Heart left ventricle (tissue), 16 donors: ENCODE results near the gene DHCR24. TPM values are rescaled to one million over a fixed set of nuclear protein-coding genes. Genes with fewer than 3 reads are reported as not detected.

ENCODE experiments used
- ATAC-seq, 4 donors: fragments of 200-7000 bp; cut with Tn5 transposase; one replicate each; pipeline ENCODE4 v1.9.1; 2020 to 2022; ENCODE audit warnings: moderate library complexity in 4 of 4, mild to moderate bottlenecking in 3 of 4, moderate number of reproducible peaks in 1 of 4
- DNase-seq, 5 donors: peaks; one replicate each; pipeline ENCODE4 v3.0.0-alpha.2; 2020
- H3K27ac ChIP-seq, 12 donors: fragments of 200-600 bp; sonication (generic) in 4 of 12; one replicate each; pipeline versions ENCODE4 v1.5.0 to v1.8.0; 2016 to 2022; ENCODE audit warnings: mild to moderate bottlenecking in 2 of 12
- H3K27me3 ChIP-seq, 9 donors: fragments of 200-600 bp; sonication (generic) in 2 of 9; one replicate each; pipeline versions ENCODE4 v1.5.1 to v1.8.0; 2016 to 2022; ENCODE audit warnings: mild to moderate bottlenecking in 3 of 9
- H3K36me3 ChIP-seq, 9 donors: fragments of 200-600 bp; sonication (generic) in 2 of 9; one replicate each; pipeline versions ENCODE4 v1.5.0 to v1.8.0; 2018 to 2022; ENCODE audit warnings: mild to moderate bottlenecking in 2 of 9
- H3K4me1 ChIP-seq, 12 donors: fragments of 200-600 bp; sonication (generic) in 4 of 12; one replicate each; pipeline versions ENCODE4 v1.5.0 to v1.8.0; 2016 to 2022; ENCODE audit warnings: mild to moderate bottlenecking in 3 of 12
- H3K4me3 ChIP-seq, 12 donors: fragments of 200-600 bp; sonication (generic) in 4 of 12; one replicate each; pipeline versions ENCODE4 v1.5.0 to v1.8.0; 2017 to 2022; ENCODE audit warnings: mild to moderate bottlenecking in 9 of 12, moderate library complexity in 4 of 12
- H3K9me3 ChIP-seq, 12 donors: fragments of 200-600 bp; sonication (generic) in 4 of 12; one replicate each; pipeline versions ENCODE4 v1.5.0 to v1.8.0; 2016 to 2022; ENCODE audit warnings: mild to moderate bottlenecking in 1 of 12
- POLR2A ChIP-seq, 2 donors: fragments of 450-650 bp; IDR thresholded peaks; one replicate each; pipeline ENCODE4 v1.6.1; 2017; ENCODE audit warnings: antibody characterized with exemption in 2 of 2, mild to moderate bottlenecking in 2 of 2, moderate library complexity in 2 of 2
- WGBS, 4 donors: extraction: QIAGEN DNeasy Blood & Tissue Kit in 2 of 4; methylation state at CpG; one replicate each; pipeline versions ENCODE4 v1.1.5 to v1.1.7; 2013 to 2018; 5-methylcytosine and 5-hydroxymethylcytosine counted together
- intact Hi-C, 10 donors: fragments of 100-400 bp; cut with DNase I; formaldehyde crosslinking; loops; one replicate each; pipeline versions ENCODE4 v1.11.1 to v1.14.2; 2022
- polyA plus RNA-seq, 2 donors: library from polyadenylated mRNA; stranded (reverse); fragments of 200-250 nt; gene quantifications; one replicate each; pipeline ENCODE4 v1.2.3, GENCODE V29; 2013
- total RNA-seq, 9 donors: library from RNA; depleted of rRNA in 2 of 9; stranded (reverse); fragments of >200 nt in 2 of 9; fragmentation: NEBNext Ultra II Directional in 3 of 9; extraction: Animal tissue kit (Norgen Biotek cat#: 25700) in 3 of 9; gene quantifications; one replicate each; pipeline versions ENCODE4 v1.1.0 to v1.2.4, GENCODE V29; 2016 to 2023
- TF ChIP-seq, protein P1 (sequence below), 12 donors: fragments of 200-600 bp; sonication (generic) in 4 of 12; IDR thresholded peaks; one replicate each; pipeline versions ENCODE4 v1.5.0 to v1.8.0; 2018 to 2022; ENCODE audit warnings: antibody characterized with exemption in 12 of 12, mild to moderate bottlenecking in 5 of 12
- donor health status: ischemic (EF 13 %, LVEDD 7.1; RV severe dilation, severe dysfunction).
- donor health status: healthy with polysubstance abuse.
- donor health status: DM: no; HTN: yes; CAD: no.
- donor health status: DM: no; HTN: no; CAD: no.
- donor health status: ischemic (EF 25% LVEDD 6.9; RV normal size, moderate dysfunction).
- donor health status: ischemic (EF 25% LVEDD 5.7; RV mildly dilated, moderate dysfunction).
- donor health status: healthy.
- donor health status: DM: yes; HTN: yes; CAD: no.
- donor health status: ischemic (EF 35%, LVEDD 5.7; RV mildly dilated, moderate dysfunction).
- donor health status: nonischemic (EF 11% LVEDD 7.7; RV severe dilation, severe dysfunction).
- donor health status: DM: yes; HTN: yes; CAD: no.
- donor health status: PGD.
- donor health status: ischemic (EF 29% LVEDD 5.4; RV normal size, mild dysfunction).
- donor health status: nonischemic (EF 23%, LVEDD 6.1; RV moderate dilation, normal function).

The DHCR24 gene
- total and polyA plus RNA-seq, 11 donors: 5.3 to 109 (median 25.4) TPM

DNA sequence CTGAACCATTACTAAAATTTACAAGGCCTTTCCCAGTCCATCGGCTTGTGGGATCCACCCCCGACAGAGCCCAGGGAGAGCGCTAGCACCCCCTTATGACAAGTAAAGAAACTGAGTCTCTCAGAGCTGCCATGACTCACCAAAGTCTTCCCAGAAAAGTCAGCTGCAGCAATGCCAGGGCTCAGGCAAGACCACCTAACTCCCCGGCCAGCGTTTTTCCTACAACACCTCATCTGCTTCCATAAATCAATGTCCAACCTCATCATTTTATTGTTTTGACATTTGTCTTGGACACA, 15.0 kb downstream of the DHCR24 start:
- H3K27ac ChIP-seq: no peak overlapping the region

DNA sequence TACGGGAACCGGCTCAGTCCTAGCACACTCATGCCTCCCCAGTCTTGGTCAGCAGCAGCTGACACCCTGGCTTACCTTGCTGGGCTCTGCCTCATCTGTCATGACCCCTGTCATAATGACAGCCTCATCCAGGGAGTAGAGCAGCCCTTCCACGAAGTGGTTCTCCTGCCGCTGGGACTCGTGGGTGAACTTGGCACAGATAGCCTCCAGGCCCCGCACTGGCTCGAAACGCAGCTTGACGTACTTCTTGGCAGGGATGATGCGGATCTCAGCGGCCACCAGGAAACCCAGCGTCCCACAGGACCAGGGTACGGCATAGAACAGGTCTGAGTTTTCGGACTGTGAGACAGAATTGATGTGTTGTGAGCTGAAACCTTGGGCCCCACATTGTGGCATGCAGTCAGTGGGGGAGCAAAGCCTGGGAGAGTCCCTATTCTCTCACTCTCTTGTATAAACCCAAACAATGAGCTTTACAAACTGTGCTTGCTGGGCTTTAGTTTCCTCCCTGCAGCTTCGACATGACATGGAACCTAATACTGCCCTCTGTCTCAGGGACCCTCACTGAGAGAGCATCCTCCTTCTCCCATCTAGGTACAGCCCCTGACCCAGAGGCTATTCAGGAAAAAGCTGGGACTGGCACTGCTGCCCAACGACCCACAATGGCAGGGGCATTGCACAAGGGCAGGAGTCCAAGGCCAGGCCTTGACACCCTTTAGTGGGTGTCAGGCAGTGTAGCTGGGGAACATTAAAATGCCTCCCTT, 15.5 kb downstream of the DHCR24 start:
- ATAC-seq (no peak), DNase-seq (no peak)
- TF ChIP-seq, protein P1, sequence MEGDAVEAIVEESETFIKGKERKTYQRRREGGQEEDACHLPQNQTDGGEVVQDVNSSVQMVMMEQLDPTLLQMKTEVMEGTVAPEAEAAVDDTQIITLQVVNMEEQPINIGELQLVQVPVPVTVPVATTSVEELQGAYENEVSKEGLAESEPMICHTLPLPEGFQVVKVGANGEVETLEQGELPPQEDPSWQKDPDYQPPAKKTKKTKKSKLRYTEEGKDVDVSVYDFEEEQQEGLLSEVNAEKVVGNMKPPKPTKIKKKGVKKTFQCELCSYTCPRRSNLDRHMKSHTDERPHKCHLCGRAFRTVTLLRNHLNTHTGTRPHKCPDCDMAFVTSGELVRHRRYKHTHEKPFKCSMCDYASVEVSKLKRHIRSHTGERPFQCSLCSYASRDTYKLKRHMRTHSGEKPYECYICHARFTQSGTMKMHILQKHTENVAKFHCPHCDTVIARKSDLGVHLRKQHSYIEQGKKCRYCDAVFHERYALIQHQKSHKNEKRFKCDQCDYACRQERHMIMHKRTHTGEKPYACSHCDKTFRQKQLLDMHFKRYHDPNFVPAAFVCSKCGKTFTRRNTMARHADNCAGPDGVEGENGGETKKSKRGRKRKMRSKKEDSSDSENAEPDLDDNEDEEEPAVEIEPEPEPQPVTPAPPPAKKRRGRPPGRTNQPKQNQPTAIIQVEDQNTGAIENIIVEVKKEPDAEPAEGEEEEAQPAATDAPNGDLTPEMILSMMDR (IDR thresholded peaks at IDR 0.05): no peak
- TF ChIP-seq POLR2A (IDR thresholded peaks at IDR 0.05): no peak
- peaks cover 0 to 51% (median 32%) of the 10 kb centered on the region in 9 donors for H3K36me3 ChIP-seq
- no peaks in the 10 kb centered on the region for H3K27me3 ChIP-seq
- WGBS, 4 donors: 81 to 92% (median 90%) methylated on average over 14 to 16 of the region's 16 CpGs
- no peak overlapping the region for H3K4me3 ChIP-seq
- no peaks in the 10 kb centered on the region for H3K9me3 ChIP-seq
- no peak overlapping the region for H3K27ac ChIP-seq
- intact Hi-C loops: no loop called here
- no peaks in the 10 kb centered on the region for H3K4me1 ChIP-seq

More for the DNA sequence above, 15.0 kb downstream of the DHCR24 start:
- DNase-seq (no peak), ATAC-seq (no peak)
- no peaks in the 10 kb centered on the region for H3K9me3 ChIP-seq
- no peaks in the 10 kb centered on the region for H3K4me1 ChIP-seq
- 89 to 97% (median 94%) methylated on average over 5 of the region's 5 CpGs for WGBS, 4 donors
- TF ChIP-seq POLR2A (IDR thresholded peaks at IDR 0.05): no peak
- TF ChIP-seq, protein P1 (IDR thresholded peaks at IDR 0.05): no peak
- H3K4me3 ChIP-seq: no peak overlapping the region
- H3K36me3 ChIP-seq: peaks cover 0 to 49% (median 32%) of the 10 kb centered on the region in 9 donors
- intact Hi-C loops: no loop called here
- no peaks in the 10 kb centered on the region for H3K27me3 ChIP-seq

DNA sequence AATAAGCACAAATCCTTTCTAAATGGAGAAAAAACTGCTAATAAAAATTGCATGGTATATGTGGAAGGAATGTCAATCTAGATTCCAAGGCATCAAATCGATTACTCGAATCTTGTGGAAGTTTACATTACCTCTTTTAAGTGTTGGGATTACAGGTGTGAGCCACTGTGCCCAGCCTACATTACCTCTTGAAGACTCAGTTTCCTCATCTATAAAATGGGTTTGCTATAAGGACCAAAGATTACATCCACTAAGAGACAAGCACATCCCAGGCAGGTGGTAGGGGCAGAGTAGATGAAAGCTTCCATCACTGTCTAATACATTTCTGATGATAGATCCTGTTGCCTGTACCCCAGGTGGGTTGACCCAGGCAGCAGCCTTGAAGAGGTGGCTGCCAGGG, 16.1 kb downstream of the DHCR24 start:
- ATAC-seq (no peak), DNase-seq (no peak)
- TF ChIP-seq, protein P1 (IDR thresholded peaks at IDR 0.05): no peak
- TF ChIP-seq POLR2A (IDR thresholded peaks at IDR 0.05): no peak
- Histone ChIP-seq H3K4me1 (no peaks in the 10 kb centered on the region), H3K27ac (no peak overlapping the region), H3K36me3 (peaks cover 0 to 51% (median 32%) of the 10 kb centered on the region in 9 donors), H3K4me3 (no peak overlapping the region), H3K27me3 (no peaks in the 10 kb centered on the region), H3K9me3 (no peaks in the 10 kb centered on the region)
- intact Hi-C loops: no loop called here
- WGBS, 4 donors: 97 to 100% (median 98%) methylated on average over 2 of the region's 2 CpGs

DNA sequence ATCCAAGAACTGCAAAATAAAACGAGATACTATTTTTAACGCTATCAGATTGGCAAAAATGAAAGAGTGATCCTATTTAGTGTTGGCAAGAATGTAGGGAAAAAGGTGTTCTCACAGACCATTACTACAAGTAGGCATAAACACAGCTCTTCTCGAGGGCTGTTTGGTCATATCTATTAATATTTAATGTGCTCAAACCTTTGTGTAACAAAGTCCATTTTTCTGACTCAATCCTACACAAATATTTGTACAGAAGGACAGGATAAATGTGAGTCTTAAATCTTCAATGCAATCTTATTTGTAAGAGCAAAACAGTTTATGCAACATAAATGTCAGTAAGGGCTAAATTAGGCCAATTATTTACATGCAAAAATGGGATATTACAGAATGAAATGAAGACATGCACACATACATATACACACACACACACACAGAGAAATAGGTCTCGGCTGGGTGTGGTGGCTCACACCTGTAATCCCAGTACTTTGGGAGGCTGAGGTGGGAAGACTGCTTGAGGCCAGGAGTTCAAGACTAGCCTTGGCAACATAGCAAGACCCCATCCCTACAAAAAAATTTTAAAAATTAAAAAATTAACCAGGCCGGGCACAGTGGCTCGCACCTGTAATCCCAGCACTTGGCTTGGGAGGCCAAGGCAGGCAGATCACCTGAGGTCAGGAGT, 17.7 kb downstream of the DHCR24 start:
- TF ChIP-seq POLR2A (IDR thresholded peaks at IDR 0.05): no peak
- TF ChIP-seq, protein P1 (IDR thresholded peaks at IDR 0.05): no peak
- Histone ChIP-seq H3K9me3 (no peaks in the 10 kb centered on the region), H3K27me3 (no peaks in the 10 kb centered on the region), H3K36me3 (peaks cover 0 to 60% (median 31%) of the 10 kb centered on the region in 9 donors), H3K4me3 (no peak overlapping the region), H3K4me1 (no peaks in the 10 kb centered on the region), H3K27ac (no peak overlapping the region)
- ATAC-seq (no peak), DNase-seq (no peak)
- intact Hi-C loops: no loop called here
- 91 to 97% (median 93%) methylated on average over 6 of the region's 6 CpGs for WGBS, 4 donors
